Neural progenitor cell (in vitro differentiated cells): ENCODE data around the gene NR3C2. TPM values are rescaled to one million over a fixed set of nuclear protein-coding genes. Genes with fewer than 3 reads are reported as not detected.

Experiments used
- DNase-seq: peaks from one replicate; pipeline ENCODE4 v3.0.0-alpha.2; 2016; ENCODE audit warnings: low spot score
- H2AFZ ChIP-seq: fragments of 200-600 bp; sonication (generic); replicated peaks from 2 replicates; pipeline ENCODE4 v1.6.1; 2016; ENCODE audit warnings: antibody characterized with exemption
- H3F3A ChIP-seq: fragments of 200-600 bp; sonication (generic); 2 replicates; pipeline ENCODE4 v1.6.1; 2016; ENCODE audit warnings: antibody characterized with exemption, low read depth
- H3K27ac ChIP-seq: fragments of 200-600 bp; sonication (generic); 2 replicates; pipeline ENCODE4 v1.5.1; 2016; ENCODE audit warnings: mild to moderate bottlenecking
- H3K27me3 ChIP-seq: fragments of 200-600 bp; sonication (generic); 2 replicates; pipeline ENCODE4 v1.6.1; 2016; ENCODE audit warnings: mild to moderate bottlenecking, moderate library complexity
- H3K36me3 ChIP-seq: fragments of 200-600 bp; sonication (generic); 2 replicates; pipeline ENCODE4 v1.5.1; 2016
- H3K4me1 ChIP-seq: fragments of 200-600 bp; sonication (generic); 2 replicates; pipeline ENCODE4 v1.6.1; 2016; ENCODE audit warnings: mixed run types
- H3K4me2 ChIP-seq: fragments of 200-600 bp; sonication (generic); 2 replicates; pipeline ENCODE4 v1.6.1; 2016
- H3K4me3 ChIP-seq: fragments of 200-600 bp; sonication (generic); 2 replicates; pipeline ENCODE4 v1.5.1; 2016
- H3K79me2 ChIP-seq: fragments of 200-600 bp; sonication (generic); 2 replicates; pipeline ENCODE4 v1.6.1; 2016; ENCODE audit warnings: low read depth
- H3K9ac ChIP-seq: fragments of 200-600 bp; sonication (generic); 2 replicates; pipeline ENCODE4 v1.6.1; 2016
- H3K9me3 ChIP-seq: fragments of 200-600 bp; sonication (generic); 2 replicates; pipeline ENCODE4 v1.5.1; 2016; ENCODE audit warnings: low read depth
- H4K20me1 ChIP-seq: fragments of 200-600 bp; sonication (generic); 2 replicates; pipeline ENCODE4 v1.6.1; 2016; ENCODE audit warnings: low read depth
- H3K27ac Mint-ChIP-seq: 3 replicates; pipeline ENCODE4 v1.8.0; 2021; ENCODE audit warnings: mixed read lengths
- H3K27me3 Mint-ChIP-seq: 2 replicates; pipeline ENCODE4 v1.8.0; 2022; ENCODE audit warnings: low read depth, mild to moderate bottlenecking, inconsistent platforms, moderate library complexity, mixed read lengths; ENCODE audit not compliant: insufficient read depth
- H3K36me3 Mint-ChIP-seq: 3 replicates; pipeline ENCODE4 v1.8.0; 2021; ENCODE audit warnings: mixed read lengths
- H3K4me1 Mint-ChIP-seq: 3 replicates; pipeline ENCODE4 v1.8.0; 2021; ENCODE audit warnings: mixed read lengths
- H3K4me3 Mint-ChIP-seq: 3 replicates; pipeline ENCODE4 v1.8.0; 2021; ENCODE audit warnings: mild to moderate bottlenecking, moderate library complexity, mixed read lengths
- H3K9me3 Mint-ChIP-seq: 3 replicates; pipeline ENCODE4 v1.8.0; 2020; ENCODE audit warnings: mixed read lengths
- CTCF ChIP-seq: fragments of 200-600 bp; sonication (generic); IDR thresholded peaks from 2 replicates; pipeline ENCODE4 v1.5.1; 2017; ENCODE audit warnings: antibody characterized with exemption, mild to moderate bottlenecking
- EZH2 ChIP-seq: fragments of 200-600 bp; sonication (generic); IDR thresholded peaks from 2 replicates; pipeline ENCODE4 v1.6.1; 2017; ENCODE audit warnings: antibody characterized with exemption, mild to moderate bottlenecking, moderate library complexity
- EZH2phosphoT487 ChIP-seq: fragments of 200-600 bp; sonication (generic); IDR thresholded peaks from 2 replicates; pipeline ENCODE4 v1.6.1; 2017; ENCODE audit warnings: antibody characterized with exemption
- total RNA-seq: library from RNA; depleted of rRNA; stranded (reverse); fragments of >200 nt; gene quantifications from 2 replicates; pipeline ENCODE4 v1.2.3, GENCODE V29; 2015; ENCODE audit warnings: low replicate concordance

Gene NR3C2
- total RNA-seq, 1 donor from 2014 or later = 0.73 TPM

GRCh38 chr4:148397771-148398170 lies 44.4 kb downstream of the NR3C2 start:
- no peak for DNase-seq
- no peaks in the 10 kb centered on the region for H3K36me3 Mint-ChIP-seq
- Histone ChIP-seq H3K9ac (no peak overlapping the region), H3F3A (no peaks in the 10 kb centered on the region), H4K20me1 (no peaks in the 10 kb centered on the region), H3K36me3 (no peaks in the 10 kb centered on the region), H3K4me2 (no peak overlapping the region), H2AFZ (no peak overlapping the region), H3K27me3 (no peaks in the 10 kb centered on the region), H3K4me1 (no peaks in the 10 kb centered on the region), H3K9me3 (no peaks in the 10 kb centered on the region), H3K79me2 (no peaks in the 10 kb centered on the region), H3K4me3 (no peak overlapping the region), H3K27ac (no peak overlapping the region)
- H3K4me1 Mint-ChIP-seq = peaks cover 9% of the 10 kb centered on the region
- H3K27me3 Mint-ChIP-seq = no peaks in the 10 kb centered on the region
- no peak overlapping the region for H3K27ac Mint-ChIP-seq
- TF ChIP-seq EZH2 = no peak
- no peak for TF ChIP-seq EZH2phosphoT487
- TF ChIP-seq CTCF = no peak
- no peaks in the 10 kb centered on the region for H3K9me3 Mint-ChIP-seq
- no peak overlapping the region for H3K4me3 Mint-ChIP-seq

- no peak for TF ChIP-seq EZH2
- TF ChIP-seq EZH2phosphoT487 = no peak
- no peak for TF ChIP-seq CTCF
- no peak overlapping the region for H3K9ac ChIP-seq
- no peaks in the 10 kb centered on the region for H3F3A ChIP-seq
- no peaks in the 10 kb centered on the region for H3K36me3 ChIP-seq
- no peaks in the 10 kb centered on the region for H3K79me2 ChIP-seq
- H3K4me3 ChIP-seq = no peak overlapping the region
- no peak overlapping the region for H2AFZ ChIP-seq
- Mint-ChIP-seq H3K4me3 (no peak overlapping the region), H3K4me1 (peaks cover 9% of the 10 kb centered on the region), H3K9me3 (no peaks in the 10 kb centered on the region), H3K27ac (no peak overlapping the region), H3K27me3 (no peaks in the 10 kb centered on the region), H3K36me3 (no peaks in the 10 kb centered on the region)
- H3K27ac ChIP-seq = no peak overlapping the region
- DNase-seq = no peak
- H3K4me2 ChIP-seq = no peak overlapping the region
- H3K27me3 ChIP-seq = no peaks in the 10 kb centered on the region
- H3K4me1 ChIP-seq = no peaks in the 10 kb centered on the region
- H3K9me3 ChIP-seq = no peaks in the 10 kb centered on the region
- no peaks in the 10 kb centered on the region for H4K20me1 ChIP-seq
Observed at GRCh38 chr4:148396986-148397673, 45.1 kb downstream of the NR3C2 start.

- H3K9ac ChIP-seq = no peak overlapping the region
- TF ChIP-seq EZH2phosphoT487 = no peak
- no peak for TF ChIP-seq EZH2
- TF ChIP-seq CTCF = no peak
- no peaks in the 10 kb centered on the region for H3K4me1 ChIP-seq
- H3K9me3 Mint-ChIP-seq = no peaks in the 10 kb centered on the region
- H2AFZ ChIP-seq = no peak overlapping the region
- H3K27me3 ChIP-seq = no peaks in the 10 kb centered on the region
- no peaks in the 10 kb centered on the region for H3F3A ChIP-seq
- H3K36me3 Mint-ChIP-seq = no peaks in the 10 kb centered on the region
- H3K27ac Mint-ChIP-seq = no peak overlapping the region
- no peaks in the 10 kb centered on the region for H4K20me1 ChIP-seq
- H3K4me3 ChIP-seq = no peak overlapping the region
- no peak overlapping the region for H3K27ac ChIP-seq
- H3K4me2 ChIP-seq = no peak overlapping the region
- peaks cover 9% of the 10 kb centered on the region for H3K4me1 Mint-ChIP-seq
- DNase-seq = no peak
- H3K9me3 ChIP-seq = no peaks in the 10 kb centered on the region
- no peaks in the 10 kb centered on the region for H3K79me2 ChIP-seq
- no peaks in the 10 kb centered on the region for H3K36me3 ChIP-seq
- H3K4me3 Mint-ChIP-seq = no peak overlapping the region
- H3K27me3 Mint-ChIP-seq = no peaks in the 10 kb centered on the region
Observed at GRCh38 chr4:148395771-148396170, 46.4 kb downstream of the NR3C2 start.
